HepG2 (cell line): ENCODE data around the gene FAM110D. TPM values are rescaled to one million over a fixed set of nuclear protein-coding genes. Genes with fewer than 3 reads are reported as not detected.
A peak's percentile ranks its signal among the peaks of the same experiment; 100 is the strongest.

Experiments
- JDP2 ChIP-seq: sonication (generic); formaldehyde crosslinking; IDR thresholded peaks from 2 replicates; pipeline ENCODE4 v1.8.1; 2022; ENCODE audit warnings: missing genetic modification reagents, borderline replicate concordance
- KLF16 ChIP-seq, 2 experiments: sonication (generic) in 1 of 2; formaldehyde crosslinking in 1 of 2; IDR thresholded peaks; 2 replicates each; pipeline versions ENCODE4 v1.6.1 to v1.8.0; 2016 to 2023; ENCODE audit warnings: missing genetic modification reagents in 2 of 2, missing compliant biosample characterization in 1 of 2
- MTF2 ChIP-seq: sonication (generic); formaldehyde crosslinking; IDR thresholded peaks from 2 replicates; pipeline ENCODE4 v1.5.0; 2020; ENCODE audit warnings: missing genetic modification reagents, borderline replicate concordance
- NFKBIZ ChIP-seq: IDR thresholded peaks from 2 replicates; pipeline ENCODE4 v1.6.1; 2018; ENCODE audit warnings: missing genetic modification reagents, missing compliant biosample characterization
- ZC3H4 ChIP-seq: sonication (generic); formaldehyde crosslinking; IDR thresholded peaks from 2 replicates; pipeline ENCODE4 v1.4.0; 2020; ENCODE audit warnings: missing genetic modification reagents, borderline replicate concordance
- ZNF512 ChIP-seq: sonication (generic); formaldehyde crosslinking; IDR thresholded peaks from 2 replicates; pipeline ENCODE4 v1.4.0; 2020; ENCODE audit warnings: mild to moderate bottlenecking, missing genetic modification reagents
- ZNF747 ChIP-seq: sonication (generic); formaldehyde crosslinking; IDR thresholded peaks from 2 replicates; pipeline ENCODE4 v1.8.1; 2023; ENCODE audit warnings: missing genetic modification reagents, mild to moderate bottlenecking, borderline replicate concordance
- polyA plus RNA-seq, 8 experiments: library from polyadenylated mRNA; depleted of rRNA in 3 of 8; stranded (reverse) in 7 of 8; unstranded in 1 of 8; fragments of >200 nt; fragmentation: Illumina TruSeq in 4 of 8; extraction: Trizol in 4 of 8; gene quantifications; 2 replicates each; pipeline versions ENCODE4 v1.2.1 to v1.2.3, GENCODE V29; 2011 to 2016; ENCODE audit warnings: low read depth in 4 of 8, missing spikeins in 1 of 8, mixed read lengths in 1 of 8; ENCODE audit not compliant: insufficient read depth in 1 of 8
- total RNA-seq, 5 experiments: library from RNA; depleted of rRNA; stranded (reverse); fragments of >200 nt; fragmentation: Illumina TruSeq; extraction: Trizol; gene quantifications; 2 replicates each; pipeline ENCODE4 v1.2.3, GENCODE V29; 2016; ENCODE audit warnings: low read depth in 1 of 5
- TF ChIP-seq, protein P1 (sequence below): sonication (generic); formaldehyde crosslinking; IDR thresholded peaks from 2 replicates; pipeline ENCODE4 v1.5.0; 2020; ENCODE audit warnings: mild to moderate bottlenecking, missing genetic modification reagents, borderline replicate concordance
- TF ChIP-seq, protein P2 (sequence below): sonication (generic); formaldehyde crosslinking; IDR thresholded peaks from 2 replicates; pipeline ENCODE4 v1.9.0; 2021; ENCODE audit warnings: mild to moderate bottlenecking, missing genetic modification reagents

The FAM110D gene
- total and polyA plus RNA-seq, 2 of the 13 experiments (the other 11 are each of a cell fraction or from before 2014, with no cell fraction given), result not detected

DNA sequence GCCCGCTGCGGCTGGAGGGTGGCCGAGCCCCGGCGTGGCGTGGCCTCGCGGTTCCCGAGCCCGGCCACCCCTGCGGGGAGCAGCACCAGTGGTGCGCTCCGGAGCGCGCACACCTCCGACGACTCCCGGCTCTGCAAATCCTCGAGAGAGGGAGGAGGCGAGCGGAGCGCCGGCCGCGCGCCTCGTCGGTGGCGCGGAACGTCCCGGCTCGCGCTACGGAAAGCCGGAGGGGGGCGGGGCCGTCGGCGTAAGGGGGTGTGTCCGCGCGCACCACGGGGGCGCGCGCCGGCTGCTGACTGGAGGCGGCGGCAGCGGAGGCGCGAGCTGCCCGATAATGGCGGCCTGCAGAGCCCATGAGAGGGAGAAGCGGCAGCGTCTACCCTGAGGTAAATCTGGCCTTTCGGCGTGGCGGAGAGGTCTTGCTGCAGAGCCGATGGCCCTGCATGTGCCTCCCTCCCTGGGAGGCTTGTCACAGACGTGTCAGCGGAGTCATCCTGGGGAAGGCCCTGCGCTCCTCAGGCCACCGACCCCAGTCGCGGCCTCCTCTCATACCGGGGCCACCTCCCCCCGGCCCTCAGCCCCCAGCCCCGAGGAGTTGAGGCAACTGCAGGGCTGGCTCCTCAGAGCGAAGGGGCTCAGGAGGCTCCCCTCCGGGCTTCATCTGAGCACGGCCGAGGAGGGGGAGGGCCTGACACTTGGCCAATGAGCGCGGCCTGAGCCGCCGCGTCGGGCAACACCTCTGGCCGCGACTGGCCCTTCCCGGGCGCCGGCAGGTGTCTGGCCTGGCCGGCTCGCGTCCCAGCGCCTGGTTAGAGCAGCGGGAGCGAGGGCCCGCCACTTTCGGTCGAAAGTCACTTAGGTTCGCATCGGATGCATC, 47.1 kb upstream of the FAM110D start, which contains the start of gene PDIK1L (continued):
- TF ChIP-seq ZNF747 (CRISPR knock-in tag) (peak; percentile 51; the same call in 1 of the 2 replicates), NFKBIZ (CRISPR knock-in tag) (no peak), KLF16 (CRISPR knock-in tag; IDR thresholded peaks at IDR 0.05) (peak in 1 of 2 experiments; percentile 31; a peak in 1 of 4 replicates), ZC3H4 (CRISPR knock-in tag) (no peak), JDP2 (CRISPR knock-in tag) (no peak), ZNF512 (CRISPR knock-in tag) (no peak), MTF2 (no peak)
- TF ChIP-seq, protein P1, sequence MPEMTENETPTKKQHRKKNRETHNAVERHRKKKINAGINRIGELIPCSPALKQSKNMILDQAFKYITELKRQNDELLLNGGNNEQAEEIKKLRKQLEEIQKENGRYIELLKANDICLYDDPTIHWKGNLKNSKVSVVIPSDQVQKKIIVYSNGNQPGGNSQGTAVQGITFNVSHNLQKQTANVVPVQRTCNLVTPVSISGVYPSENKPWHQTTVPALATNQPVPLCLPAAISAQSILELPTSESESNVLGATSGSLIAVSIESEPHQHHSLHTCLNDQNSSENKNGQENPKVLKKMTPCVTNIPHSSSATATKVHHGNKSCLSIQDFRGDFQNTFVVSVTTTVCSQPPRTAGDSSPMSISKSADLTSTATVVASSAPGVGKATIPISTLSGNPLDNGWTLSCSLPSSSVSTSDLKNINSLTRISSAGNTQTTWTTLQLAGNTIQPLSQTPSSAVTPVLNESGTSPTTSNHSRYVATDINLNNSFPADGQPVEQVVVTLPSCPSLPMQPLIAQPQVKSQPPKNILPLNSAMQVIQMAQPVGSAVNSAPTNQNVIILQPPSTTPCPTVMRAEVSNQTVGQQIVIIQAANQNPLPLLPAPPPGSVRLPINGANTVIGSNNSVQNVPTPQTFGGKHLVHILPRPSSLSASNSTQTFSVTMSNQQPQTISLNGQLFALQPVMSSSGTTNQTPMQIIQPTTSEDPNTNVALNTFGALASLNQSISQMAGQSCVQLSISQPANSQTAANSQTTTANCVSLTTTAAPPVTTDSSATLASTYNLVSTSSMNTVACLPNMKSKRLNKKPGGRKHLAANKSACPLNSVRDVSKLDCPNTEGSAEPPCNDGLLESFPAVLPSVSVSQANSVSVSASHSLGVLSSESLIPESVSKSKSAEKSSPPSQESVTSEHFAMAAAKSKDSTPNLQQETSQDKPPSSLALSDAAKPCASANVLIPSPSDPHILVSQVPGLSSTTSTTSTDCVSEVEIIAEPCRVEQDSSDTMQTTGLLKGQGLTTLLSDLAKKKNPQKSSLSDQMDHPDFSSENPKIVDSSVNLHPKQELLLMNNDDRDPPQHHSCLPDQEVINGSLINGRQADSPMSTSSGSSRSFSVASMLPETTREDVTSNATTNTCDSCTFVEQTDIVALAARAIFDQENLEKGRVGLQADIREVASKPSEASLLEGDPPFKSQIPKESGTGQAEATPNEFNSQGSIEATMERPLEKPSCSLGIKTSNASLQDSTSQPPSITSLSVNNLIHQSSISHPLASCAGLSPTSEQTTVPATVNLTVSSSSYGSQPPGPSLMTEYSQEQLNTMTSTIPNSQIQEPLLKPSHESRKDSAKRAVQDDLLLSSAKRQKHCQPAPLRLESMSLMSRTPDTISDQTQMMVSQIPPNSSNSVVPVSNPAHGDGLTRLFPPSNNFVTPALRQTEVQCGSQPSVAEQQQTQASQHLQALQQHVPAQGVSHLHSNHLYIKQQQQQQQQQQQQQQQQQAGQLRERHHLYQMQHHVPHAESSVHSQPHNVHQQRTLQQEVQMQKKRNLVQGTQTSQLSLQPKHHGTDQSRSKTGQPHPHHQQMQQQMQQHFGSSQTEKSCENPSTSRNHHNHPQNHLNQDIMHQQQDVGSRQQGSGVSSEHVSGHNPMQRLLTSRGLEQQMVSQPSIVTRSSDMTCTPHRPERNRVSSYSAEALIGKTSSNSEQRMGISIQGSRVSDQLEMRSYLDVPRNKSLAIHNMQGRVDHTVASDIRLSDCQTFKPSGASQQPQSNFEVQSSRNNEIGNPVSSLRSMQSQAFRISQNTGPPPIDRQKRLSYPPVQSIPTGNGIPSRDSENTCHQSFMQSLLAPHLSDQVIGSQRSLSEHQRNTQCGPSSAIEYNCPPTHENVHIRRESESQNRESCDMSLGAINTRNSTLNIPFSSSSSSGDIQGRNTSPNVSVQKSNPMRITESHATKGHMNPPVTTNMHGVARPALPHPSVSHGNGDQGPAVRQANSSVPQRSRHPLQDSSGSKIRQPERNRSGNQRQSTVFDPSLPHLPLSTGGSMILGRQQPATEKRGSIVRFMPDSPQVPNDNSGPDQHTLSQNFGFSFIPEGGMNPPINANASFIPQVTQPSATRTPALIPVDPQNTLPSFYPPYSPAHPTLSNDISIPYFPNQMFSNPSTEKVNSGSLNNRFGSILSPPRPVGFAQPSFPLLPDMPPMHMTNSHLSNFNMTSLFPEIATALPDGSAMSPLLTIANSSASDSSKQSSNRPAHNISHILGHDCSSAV, result no peak
- TF ChIP-seq, protein P2, sequence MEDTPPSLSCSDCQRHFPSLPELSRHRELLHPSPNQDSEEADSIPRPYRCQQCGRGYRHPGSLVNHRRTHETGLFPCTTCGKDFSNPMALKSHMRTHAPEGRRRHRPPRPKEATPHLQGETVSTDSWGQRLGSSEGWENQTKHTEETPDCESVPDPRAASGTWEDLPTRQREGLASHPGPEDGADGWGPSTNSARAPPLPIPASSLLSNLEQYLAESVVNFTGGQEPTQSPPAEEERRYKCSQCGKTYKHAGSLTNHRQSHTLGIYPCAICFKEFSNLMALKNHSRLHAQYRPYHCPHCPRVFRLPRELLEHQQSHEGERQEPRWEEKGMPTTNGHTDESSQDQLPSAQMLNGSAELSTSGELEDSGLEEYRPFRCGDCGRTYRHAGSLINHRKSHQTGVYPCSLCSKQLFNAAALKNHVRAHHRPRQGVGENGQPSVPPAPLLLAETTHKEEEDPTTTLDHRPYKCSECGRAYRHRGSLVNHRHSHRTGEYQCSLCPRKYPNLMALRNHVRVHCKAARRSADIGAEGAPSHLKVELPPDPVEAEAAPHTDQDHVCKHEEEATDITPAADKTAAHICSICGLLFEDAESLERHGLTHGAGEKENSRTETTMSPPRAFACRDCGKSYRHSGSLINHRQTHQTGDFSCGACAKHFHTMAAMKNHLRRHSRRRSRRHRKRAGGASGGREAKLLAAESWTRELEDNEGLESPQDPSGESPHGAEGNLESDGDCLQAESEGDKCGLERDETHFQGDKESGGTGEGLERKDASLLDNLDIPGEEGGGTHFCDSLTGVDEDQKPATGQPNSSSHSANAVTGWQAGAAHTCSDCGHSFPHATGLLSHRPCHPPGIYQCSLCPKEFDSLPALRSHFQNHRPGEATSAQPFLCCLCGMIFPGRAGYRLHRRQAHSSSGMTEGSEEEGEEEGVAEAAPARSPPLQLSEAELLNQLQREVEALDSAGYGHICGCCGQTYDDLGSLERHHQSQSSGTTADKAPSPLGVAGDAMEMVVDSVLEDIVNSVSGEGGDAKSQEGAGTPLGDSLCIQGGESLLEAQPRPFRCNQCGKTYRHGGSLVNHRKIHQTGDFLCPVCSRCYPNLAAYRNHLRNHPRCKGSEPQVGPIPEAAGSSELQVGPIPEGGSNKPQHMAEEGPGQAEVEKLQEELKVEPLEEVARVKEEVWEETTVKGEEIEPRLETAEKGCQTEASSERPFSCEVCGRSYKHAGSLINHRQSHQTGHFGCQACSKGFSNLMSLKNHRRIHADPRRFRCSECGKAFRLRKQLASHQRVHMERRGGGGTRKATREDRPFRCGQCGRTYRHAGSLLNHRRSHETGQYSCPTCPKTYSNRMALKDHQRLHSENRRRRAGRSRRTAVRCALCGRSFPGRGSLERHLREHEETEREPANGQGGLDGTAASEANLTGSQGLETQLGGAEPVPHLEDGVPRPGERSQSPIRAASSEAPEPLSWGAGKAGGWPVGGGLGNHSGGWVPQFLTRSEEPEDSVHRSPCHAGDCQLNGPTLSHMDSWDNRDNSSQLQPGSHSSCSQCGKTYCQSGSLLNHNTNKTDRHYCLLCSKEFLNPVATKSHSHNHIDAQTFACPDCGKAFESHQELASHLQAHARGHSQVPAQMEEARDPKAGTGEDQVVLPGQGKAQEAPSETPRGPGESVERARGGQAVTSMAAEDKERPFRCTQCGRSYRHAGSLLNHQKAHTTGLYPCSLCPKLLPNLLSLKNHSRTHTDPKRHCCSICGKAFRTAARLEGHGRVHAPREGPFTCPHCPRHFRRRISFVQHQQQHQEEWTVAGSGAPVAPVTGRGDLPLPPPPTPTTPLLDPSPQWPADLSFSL, result no peak
